GM18873 (cell line): Measurements from ENCODE around the gene PGLYRP3.

Experiments
- ATAC-seq: cut with Tn5 transposase; IDR thresholded peaks from one replicate; pipeline ENCODE4 v1.9.1; 2021; ENCODE audit warnings: mild to moderate bottlenecking, moderate library complexity, moderate number of reproducible peaks; ENCODE audit not compliant: unreplicated experiment, low FRiP score

The PGLYRP3 gene, protein sequence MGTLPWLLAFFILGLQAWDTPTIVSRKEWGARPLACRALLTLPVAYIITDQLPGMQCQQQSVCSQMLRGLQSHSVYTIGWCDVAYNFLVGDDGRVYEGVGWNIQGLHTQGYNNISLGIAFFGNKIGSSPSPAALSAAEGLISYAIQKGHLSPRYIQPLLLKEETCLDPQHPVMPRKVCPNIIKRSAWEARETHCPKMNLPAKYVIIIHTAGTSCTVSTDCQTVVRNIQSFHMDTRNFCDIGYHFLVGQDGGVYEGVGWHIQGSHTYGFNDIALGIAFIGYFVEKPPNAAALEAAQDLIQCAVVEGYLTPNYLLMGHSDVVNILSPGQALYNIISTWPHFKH

DNA sequence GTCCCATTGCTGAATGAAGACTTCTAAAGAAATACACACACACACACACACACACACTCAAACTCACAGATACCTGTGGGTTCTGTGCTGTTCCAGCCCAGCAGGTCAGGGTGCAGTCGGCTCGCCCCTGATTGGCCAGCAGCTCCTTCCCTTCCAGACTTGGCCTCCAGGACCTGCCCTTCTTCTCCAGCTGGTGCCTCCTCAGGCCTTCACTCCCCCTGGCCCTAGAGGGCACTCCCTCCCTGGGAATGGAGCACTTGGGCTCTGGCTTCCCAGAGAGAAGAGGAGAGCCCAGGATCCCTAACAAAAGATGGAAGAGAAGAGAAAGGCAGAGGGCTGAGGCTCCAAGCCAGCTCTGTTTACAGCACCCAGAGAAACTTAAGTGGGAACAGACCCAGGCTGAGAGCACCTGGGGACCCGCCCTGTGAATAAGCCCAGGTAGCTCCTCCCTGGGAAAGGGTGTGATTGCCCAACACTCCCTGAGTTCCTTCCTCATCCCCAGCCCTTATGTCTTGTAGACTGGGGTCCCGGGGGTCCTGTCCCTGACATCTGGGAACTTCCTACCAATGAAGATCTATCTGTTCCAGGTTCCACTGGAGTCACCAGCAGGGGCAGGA is at the start of gene PGLYRP3:
Gene PGLYRP3 (minus strand): TSS at position 383 of the 617 bp plus-strand sequence. CDS start 2,287 bp downstream, outside the sequence.
- ATAC-seq: no peak

DNA sequence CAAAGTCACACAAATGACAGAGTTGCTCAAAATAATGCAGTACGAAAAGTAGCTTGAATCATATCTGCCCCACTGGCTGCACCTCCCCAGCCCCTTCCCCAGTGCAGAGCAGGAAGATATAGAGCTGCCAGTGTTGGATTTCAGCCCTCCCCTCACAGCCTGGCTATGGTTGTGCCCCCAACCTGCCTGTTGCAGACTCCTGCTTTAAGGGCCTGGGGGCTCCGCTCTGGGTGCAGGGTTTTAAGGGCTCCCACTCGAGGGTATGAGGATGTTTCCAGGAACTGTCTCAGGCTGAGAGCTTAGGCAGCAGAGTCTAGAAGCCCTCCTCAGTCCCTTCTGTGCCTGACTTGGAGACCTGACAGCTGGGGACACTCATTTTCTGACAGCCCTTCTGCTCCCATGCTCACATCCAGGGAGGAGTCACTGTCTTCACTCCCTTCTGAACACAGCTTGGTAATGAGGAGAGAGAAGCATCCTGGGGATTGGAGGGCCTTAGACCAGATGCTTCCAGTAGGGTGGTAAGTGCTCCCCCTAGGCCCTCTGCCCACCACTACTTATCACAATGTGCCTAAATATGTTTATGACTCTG is 49.5 kb upstream of the PGLYRP3 start:
- ATAC-seq: no peak

DNA sequence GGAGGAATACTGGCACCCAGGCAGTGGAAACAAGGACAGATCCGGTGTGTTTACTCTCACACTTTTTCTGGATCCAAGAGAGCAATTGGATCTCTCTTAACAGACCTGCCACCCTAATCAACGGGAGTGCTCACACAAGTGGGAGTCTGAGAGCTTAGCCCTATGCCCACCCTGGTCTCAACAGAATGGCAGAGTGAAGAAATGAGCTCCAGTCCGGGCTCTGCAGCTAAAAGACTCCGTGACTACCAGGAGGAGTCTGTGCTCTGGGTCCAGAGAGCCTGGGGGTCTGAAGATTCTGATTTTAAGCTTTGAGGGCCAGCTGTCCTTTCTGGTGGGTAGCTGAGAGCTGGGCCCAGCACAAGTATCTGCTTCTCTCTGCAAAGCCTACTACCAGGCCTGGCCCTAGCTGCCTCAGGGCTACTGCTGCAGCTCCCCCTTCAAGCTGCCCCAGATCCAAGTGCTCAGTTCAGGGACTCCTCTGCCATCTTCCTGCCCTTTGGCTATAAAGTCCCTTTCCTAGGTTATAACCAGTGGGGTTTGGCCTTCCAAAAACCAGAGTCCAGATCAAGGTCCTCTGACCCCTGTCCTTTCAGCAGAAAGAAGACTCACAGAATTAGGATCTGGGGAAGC is 48.8 kb upstream of the PGLYRP3 start:
- no peak for ATAC-seq

DNA sequence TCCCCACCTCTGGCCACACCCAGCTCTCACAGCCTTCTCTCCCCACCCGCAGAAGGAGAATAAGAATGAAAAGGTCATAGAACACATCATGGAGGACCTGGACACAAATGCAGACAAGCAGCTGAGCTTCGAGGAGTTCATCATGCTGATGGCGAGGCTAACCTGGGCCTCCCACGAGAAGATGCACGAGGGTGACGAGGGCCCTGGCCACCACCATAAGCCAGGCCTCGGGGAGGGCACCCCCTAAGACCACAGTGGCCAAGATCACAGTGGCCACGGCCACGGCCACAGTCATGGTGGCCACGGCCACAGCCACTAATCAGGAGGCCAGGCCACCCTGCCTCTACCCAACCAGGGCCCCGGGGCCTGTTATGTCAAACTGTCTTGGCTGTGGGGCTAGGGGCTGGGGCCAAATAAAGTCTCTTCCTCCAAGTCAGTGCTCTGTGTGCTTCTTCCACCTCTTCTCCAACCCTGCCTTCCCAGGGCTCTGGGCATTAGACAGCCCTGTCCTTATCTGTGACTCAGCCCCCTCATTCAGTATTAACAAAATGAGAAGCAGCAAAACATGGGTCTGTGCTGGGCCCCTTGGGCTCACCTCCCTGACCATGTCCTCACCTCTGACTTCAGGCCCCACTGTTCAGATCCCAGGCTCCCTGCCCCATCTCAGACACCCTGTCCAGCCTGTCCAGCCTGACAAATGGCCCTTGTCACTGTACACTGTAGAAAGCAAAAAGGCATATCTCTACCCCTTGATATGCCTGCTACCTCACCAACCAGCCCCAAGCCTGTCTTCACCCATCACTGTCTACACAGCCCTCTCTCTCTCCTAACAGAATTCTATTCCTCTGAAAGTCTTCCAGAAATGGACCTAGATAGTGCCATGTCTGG is 48.1 kb upstream of the PGLYRP3 start:
- no peak for ATAC-seq

DNA sequence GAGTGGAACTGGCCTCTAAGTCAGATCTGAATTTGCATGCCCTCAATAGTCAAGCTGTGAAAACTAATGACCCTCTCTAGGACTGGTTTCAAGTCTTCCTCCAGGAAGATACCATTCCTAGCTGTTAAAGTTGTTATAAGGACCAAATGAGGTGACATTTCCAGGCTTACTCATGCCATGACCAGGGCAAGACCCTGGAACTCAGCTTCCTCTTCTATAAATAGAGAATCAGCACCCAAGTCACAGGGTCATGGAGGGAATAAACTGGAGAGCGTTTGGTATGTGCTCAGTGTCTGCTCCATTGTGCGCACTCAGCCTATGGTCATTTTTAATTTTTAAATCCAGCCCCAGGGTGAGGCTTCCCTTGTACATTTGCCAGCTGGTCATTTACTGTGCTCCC is 47.4 kb upstream of the PGLYRP3 start:
- ATAC-seq: no peak

DNA sequence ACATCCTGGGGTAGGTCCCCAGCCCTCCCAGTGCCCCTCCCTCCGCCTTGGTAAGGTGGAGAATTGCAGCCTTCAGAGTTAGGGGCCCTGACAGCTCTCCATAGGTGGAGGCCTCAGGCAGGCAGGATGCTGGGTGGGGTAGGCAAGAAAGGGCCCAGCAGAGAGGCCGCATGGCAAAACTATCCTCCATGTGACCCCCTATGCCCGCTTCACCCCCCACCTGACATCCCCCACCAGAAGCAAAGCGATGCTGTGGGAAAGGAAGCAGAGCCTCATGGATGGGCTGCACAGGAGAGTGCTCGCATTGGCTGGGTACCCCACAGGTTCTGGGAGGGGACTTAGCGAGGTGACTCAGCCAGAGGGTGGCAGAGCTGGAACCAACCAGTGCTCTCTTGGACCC is 46.5 kb upstream of the PGLYRP3 start:
- ATAC-seq: no peak

DNA sequence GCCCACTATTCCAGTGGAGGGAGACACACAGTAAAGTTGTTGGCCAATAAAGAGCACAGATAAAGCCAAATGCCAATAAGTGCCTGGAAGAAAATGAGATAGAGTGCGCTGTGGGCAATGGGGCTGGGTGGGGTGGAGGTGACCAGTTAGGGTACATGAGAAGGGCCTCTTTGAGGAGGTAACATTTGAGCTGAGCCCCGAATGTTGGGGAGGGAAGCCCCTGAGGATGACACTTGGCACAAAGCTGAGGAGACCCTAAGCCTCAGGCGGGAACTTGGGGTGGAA is 45.9 kb upstream of the PGLYRP3 start:
- ATAC-seq: no peak

DNA sequence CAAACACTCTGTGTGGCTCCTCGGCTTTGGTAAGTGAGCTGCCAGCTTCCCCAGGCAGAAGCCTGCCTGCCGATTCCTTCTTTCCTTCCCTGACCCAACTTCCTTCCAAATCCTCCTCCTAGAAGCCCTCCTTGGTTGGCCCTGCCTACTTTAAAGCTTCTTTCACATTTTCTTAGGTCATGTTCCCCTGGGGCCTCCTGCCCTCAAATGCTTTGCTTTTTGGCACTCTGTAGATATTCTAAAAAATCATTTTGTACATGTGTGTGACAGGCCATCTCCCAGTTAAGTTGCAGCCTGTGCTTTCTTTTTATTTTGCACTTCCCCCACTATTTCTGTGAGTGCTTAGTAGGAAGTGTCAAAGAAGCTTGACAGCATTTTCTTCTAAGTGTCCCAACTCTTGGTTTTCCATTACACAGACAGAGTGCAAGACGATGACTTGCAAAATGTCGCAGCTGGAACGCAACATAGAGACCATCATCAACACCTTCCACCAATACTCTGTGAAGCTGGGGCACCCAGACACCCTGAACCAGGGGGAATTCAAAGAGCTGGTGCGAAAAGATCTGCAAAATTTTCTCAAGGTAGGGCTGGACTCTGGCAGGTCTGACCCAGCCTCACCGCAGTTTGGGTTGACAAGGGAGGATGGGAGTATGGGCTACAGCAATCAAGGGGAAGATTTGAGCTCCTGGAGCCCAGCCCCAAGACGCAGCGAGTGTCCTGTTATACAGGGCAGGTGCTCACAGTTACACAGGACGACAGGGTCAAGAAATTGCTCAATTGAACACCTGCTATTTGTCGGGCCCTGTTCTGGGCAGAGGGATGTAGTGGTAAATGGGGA is 45.3 kb upstream of the PGLYRP3 start, which contains the start of gene S100A9:
Gene S100A9 (plus strand): TSS at position 2 of the 838 bp plus-strand sequence. CDS start 430 bp downstream, at position 432.
- ATAC-seq: no peak

DNA sequence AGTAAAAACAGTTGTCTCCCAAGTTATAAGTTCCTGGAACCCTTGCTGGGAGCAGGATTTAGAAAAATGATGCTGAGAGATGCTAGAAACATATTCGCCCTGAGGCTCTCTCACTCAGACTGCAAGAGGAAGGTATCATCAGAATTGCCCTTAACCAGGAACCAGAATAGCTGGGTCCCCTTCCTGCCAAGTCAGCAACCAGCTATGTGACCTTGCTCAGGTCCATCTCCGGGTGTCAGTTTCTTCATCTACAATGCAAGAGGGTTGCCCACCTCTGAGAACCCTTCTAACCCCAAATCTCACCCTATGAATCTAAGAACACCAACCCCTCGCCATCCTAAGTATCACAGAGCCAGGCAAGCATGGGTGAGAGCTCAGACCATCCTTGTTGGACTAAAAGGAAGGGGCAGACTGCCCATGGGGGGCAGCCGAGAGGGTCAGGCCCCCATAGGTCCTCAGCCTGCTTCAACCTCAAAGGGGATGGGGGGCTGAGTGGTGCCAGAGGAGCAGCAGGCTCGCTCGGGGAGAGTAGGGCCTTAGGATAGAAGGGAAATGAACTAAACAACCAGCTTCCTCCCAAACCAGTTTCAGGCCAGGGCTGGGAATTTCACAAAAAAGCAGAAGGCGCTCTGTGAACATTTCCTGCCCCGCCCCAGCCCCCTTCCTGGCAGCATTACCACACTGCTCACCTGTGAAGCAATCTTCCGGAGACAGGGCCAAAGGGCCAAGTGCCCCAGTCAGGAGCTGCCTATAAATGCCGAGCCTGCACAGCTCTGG is 44.5 kb upstream of the PGLYRP3 start:
- no peak for ATAC-seq

DNA sequence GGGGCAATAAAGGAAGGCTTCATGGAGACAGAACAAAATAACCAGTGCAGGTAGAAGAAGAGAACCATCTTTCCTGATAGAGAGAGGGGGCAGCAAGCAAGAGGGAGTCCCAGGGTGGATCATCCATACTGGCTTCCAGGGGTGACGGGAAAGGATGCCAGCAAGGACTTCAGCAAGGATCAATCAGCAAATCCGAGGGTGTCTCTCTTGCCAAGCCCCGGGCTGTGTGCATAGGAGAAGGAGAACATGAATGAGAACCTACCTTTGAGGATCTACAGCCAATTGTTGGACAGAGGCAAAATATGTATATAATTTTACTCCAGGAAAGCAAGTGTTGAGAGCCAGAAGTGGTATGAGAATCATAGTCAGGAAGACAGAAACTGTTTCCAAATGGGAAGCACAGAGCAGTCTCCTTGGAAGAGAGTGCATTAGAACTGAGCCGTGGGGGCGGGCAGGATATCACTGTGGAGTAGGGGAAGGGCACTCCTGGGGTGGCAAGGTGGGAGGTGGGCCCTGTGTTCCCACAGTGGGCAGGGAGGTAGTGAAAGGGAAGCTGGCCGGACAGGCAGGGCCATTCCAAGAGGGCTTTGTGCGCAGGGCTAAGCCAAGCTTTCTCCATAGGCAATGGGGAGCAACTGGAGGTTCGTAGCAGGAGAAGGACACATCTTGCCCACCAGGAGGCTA is 43.8 kb upstream of the PGLYRP3 start:
- ATAC-seq: no peak

DNA sequence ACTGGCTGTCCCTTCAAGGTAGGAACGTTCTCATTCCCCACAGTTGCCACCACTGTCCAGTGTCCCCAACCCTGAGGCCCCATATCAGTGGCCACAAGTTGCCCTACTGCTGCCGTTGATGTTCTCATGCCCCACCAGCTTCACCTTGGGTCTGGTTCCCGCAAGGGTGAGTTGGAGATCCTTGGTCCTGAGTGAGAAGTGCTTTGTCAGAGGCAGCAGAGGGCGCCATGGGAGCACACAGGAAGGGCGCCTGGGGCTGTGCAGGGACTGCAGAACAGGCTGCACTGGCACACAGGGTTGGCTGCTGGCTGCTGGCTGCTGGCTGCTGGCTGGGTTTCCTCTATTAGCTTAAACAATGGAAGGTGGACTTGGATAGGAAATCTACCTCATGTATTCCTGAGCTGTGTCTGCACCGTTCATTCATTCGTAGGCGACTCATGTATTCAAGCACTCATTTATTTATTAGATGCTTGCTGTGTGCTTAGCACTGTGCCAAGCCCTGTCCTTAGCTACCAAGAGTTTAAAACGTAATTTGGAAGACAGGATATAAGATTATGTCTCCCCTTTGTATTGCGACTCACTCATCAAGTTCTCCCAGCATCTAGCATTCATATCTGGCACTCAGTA is 42.8 kb upstream of the PGLYRP3 start:
- ATAC-seq: no peak

DNA sequence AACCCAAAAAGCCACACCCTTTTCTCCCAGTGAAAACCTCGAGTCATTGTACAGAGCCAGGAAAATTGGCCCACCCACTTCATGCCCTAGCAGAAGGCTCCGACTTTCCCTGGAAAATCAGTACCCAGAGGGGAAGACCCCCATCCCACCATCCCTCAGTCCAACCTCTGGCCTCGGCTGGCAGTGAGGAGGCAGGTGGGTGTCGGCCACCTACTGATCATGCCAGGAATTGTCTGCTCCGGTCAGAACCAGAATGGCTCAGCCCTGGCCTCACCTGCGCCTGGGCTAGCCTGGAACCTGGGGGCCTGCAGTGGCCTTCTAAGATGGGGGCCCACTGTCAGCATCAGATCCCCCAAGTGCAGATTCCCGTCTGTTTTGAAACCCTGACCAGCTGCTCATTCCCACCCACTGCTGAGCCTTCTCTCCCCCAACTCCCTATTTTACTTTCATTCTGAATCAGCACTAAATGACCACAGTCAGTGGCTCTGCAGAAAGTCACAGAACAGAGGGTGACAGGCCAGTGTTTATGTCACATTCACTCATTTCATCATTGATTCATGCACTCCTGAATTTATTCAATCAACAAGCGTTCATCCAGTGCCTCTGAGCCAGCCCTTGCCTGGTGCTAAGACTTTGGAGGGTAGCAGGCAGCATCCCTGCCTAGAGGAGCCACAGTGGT is 41.9 kb upstream of the PGLYRP3 start:
- no peak for ATAC-seq

DNA sequence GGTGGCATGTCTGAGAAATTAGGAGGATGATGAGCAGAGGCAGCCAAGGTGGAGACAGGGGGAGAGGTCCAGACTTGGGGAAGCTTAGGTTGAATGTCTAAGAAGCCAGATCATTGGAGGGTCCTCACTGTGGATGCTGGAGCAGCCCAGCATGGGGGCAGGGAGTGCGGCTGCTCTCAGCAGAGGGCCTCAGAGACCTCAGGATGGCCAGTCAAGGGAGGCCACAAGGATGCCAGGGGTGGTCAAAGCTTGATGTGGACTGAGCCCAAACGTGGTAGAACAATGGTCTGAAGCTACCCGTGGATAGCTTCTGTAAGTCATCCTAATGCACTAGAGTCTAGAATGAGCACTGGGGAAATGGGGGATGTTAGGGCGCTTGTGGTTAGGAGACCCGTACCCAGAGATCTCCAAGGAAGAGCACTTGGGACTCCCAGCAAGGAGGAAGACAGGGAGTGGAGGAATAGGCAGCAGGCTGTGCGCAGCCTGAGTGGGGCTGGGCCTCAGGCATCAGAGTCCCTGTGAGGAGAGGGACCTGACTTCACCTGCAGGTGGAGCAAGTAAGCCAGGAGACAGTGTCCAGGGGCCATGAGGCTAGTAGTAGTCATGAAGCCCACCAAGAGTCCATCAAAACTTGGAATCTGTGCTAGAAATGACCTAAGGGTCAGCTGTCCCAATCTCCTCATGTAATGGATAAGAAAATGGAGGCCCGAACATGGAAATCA is 40.6 kb upstream of the PGLYRP3 start:
- ATAC-seq: no peak

DNA sequence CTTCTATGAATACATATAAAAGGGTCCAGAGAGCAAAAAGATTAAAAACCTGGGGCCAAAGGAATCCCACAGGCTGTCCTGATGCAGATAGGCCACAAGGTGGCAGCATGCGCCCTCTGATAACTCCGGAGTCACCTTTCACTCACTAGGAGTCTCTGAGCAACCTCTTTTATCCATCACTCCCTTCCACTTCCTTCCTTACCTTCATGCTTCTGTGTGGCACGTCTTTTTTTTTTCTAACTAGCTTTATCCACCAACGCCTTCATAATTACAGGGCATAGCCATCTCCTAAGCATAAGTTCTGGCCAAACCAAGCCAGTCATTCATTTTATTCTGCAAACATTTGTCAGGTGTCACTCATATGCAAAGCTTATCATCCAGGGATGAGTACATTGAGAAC is 39.8 kb upstream of the PGLYRP3 start:
- no peak for ATAC-seq

DNA sequence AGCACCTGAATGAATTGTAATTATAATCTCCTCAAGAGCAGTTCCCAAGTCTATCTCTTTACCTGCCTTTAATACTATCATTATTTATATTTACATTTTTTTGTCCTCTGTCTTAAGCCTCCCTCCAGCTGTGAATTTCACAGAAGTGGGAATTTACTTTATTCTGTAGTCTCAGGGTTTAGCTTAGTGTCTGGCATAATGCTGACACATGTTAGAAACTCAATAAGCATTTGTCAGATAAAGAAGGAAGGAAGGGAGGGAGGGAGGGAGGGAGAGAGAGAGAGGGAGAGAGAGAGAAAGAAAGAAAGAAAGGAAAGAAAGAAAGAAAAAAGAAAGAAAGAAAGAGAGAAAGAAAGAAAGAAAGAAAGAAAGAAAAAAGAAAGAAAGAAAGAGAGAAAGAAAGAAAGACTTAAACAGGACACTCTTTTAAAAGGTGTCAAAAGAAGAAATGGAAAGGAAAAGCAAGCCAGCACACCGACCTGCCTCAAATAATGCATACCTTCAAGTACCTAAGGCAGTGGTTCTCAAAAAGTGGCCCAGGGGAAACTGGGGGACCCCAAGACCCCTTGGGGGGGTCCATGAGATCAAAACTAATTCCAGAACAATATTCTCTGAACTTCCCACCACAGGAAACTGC is 37.7 kb upstream of the PGLYRP3 start:
- ATAC-seq: no peak
